GM12891 (cell line): ENCODE results near the gene CCSER2.

Experiments used
- POLR2A ChIP-seq: IDR thresholded peaks from 2 replicates; pipeline ENCODE4 v1.6.1; 2011; ENCODE audit warnings: low read depth, low read length, control low read depth
- POLR2AphosphoS5 ChIP-seq: IDR thresholded peaks from 2 replicates; pipeline ENCODE4 v1.6.1; 2011; ENCODE audit warnings: low read depth, low read length, control low read depth

- TF ChIP-seq POLR2AphosphoS5 (no peak), POLR2A (no peak)
Measured at GRCh38 chr10:84511709-84512285, 183.4 kb downstream of the CCSER2 start.
